Kidney epithelial cell (primary cell): ENCODE measurements around the gene NRG3. TPM values are rescaled to one million over a fixed set of nuclear protein-coding genes. Genes with fewer than 3 reads are reported as not detected.

Experiments used
- DNase-seq: peaks from one replicate; pipeline ENCODE4 v3.0.0-alpha.2; 2010; ENCODE audit warnings: low read depth
- H3K27me3 ChIP-seq: 2 replicates; pipeline ENCODE4 v1.6.0; 2011; ENCODE audit warnings: low read length; ENCODE audit not compliant: control insufficient read depth, insufficient read depth
- H3K36me3 ChIP-seq: 2 replicates; pipeline ENCODE4 v1.5.1; 2011; ENCODE audit warnings: low read length; ENCODE audit not compliant: control insufficient read depth, insufficient read depth
- H3K4me3 ChIP-seq: 2 replicates; pipeline ENCODE4 v1.5.1; 2011; ENCODE audit warnings: low read depth, mild to moderate bottlenecking, control low read depth, low read length
- CTCF ChIP-seq: IDR thresholded peaks from 2 replicates; pipeline ENCODE4 v1.5.1; 2011; ENCODE audit warnings: mild to moderate bottlenecking, moderate library complexity, low read length, control low read depth, inconsistent platforms; ENCODE audit not compliant: insufficient read depth, poor library complexity, severe bottlenecking
- total RNA-seq: library from RNA; depleted of rRNA; stranded (reverse); fragments of >200 nt; gene quantifications from 2 replicates; pipeline ENCODE4 v1.2.3, GENCODE V29; 2015

NRG3 gene
- total RNA-seq, 1 donor from 2014 or later = 10.2 TPM

- no peak for TF ChIP-seq CTCF
- no peaks in the 10 kb centered on the region for H3K27me3 ChIP-seq
- no peaks in the 10 kb centered on the region for H3K36me3 ChIP-seq
- DNase-seq = no peak
- H3K4me3 ChIP-seq = no peak overlapping the region
These were observed 1012.5 kb downstream of the NRG3 start for GRCh38 chr10:82887488-82887887.

- Histone ChIP-seq H3K4me3 (no peak overlapping the region), H3K36me3 (no peaks in the 10 kb centered on the region), H3K27me3 (no peaks in the 10 kb centered on the region)
- no peak for TF ChIP-seq CTCF
- DNase-seq = no peak
These were observed 1013.9 kb downstream of the NRG3 start for GRCh38 chr10:82888809-82889455.

GRCh38 chr10:82889728-82890127, 1014.7 kb downstream of the NRG3 start:
- no peak for TF ChIP-seq CTCF
- DNase-seq = no peak
- H3K4me3 ChIP-seq = no peak overlapping the region
- H3K27me3 ChIP-seq = no peaks in the 10 kb centered on the region
- H3K36me3 ChIP-seq = no peaks in the 10 kb centered on the region

- no peak for TF ChIP-seq CTCF
- DNase-seq = no peak
- no peak overlapping the region for H3K4me3 ChIP-seq
- no peaks in the 10 kb centered on the region for H3K27me3 ChIP-seq
- H3K36me3 ChIP-seq = no peaks in the 10 kb centered on the region
These were observed 1015.6 kb downstream of the NRG3 start for GRCh38 chr10:82890573-82890972.

- H3K27me3 ChIP-seq = no peaks in the 10 kb centered on the region
- TF ChIP-seq CTCF = no peak
- H3K4me3 ChIP-seq = no peak overlapping the region
- no peak for DNase-seq
- H3K36me3 ChIP-seq = no peaks in the 10 kb centered on the region
These were observed 1033.1 kb downstream of the NRG3 start for GRCh38 chr10:82908096-82908495.

- Histone ChIP-seq H3K36me3 (no peaks in the 10 kb centered on the region), H3K4me3 (no peak overlapping the region), H3K27me3 (no peaks in the 10 kb centered on the region)
- DNase-seq = no peak
- no peak for TF ChIP-seq CTCF
These were observed 1033.8 kb downstream of the NRG3 start for GRCh38 chr10:82908751-82909150.
